Activated CD8-positive, alpha-beta T cell treated with anti-CD3 and anti-CD28 coated beads, Interleukin-2, amount 10 ng/mL, durations not matched to agents 7 days and 5 days (primary cell): Measurements from ENCODE around the gene ARHGAP11A. TPM values are rescaled to one million over a fixed set of nuclear protein-coding genes. Genes with fewer than 3 reads are reported as not detected.

Experiments
- ATAC-seq: fragments of 150-1000 bp; cut with Tn5 transposase; one replicate; pipeline ENCODE4 v1.10.0; 2021; ENCODE audit warnings: moderate library complexity
- CTCF ChIA-PET: fragments of 350-600 bp; sonication (Branson Sonifier 250); formaldehyde crosslinking; loops from one replicate; lab custom pipeline; 2021; ENCODE audit warnings: antibody characterized with exemption; lab: Charles Lee
- POLR2A ChIA-PET: fragments of 350-600 bp; sonication (Branson Sonifier 250); formaldehyde crosslinking; loops from one replicate; lab custom pipeline; 2021; ENCODE audit warnings: antibody characterized with exemption; lab: Charles Lee
- DNase-seq: peaks from one replicate; pipeline ENCODE4 v3.0.0-alpha.2; 2020
- H3K27ac Mint-ChIP-seq: one replicate; pipeline ENCODE4 v1.8.0; 2021; ENCODE audit warnings: mild to moderate bottlenecking, mixed read lengths
- H3K27me3 Mint-ChIP-seq: one replicate; pipeline ENCODE4 v1.8.0; 2021; ENCODE audit warnings: low read depth, mixed read lengths
- H3K36me3 Mint-ChIP-seq: one replicate; pipeline ENCODE4 v1.8.0; 2021; ENCODE audit warnings: low read depth, mixed read lengths
- H3K4me1 Mint-ChIP-seq: one replicate; pipeline ENCODE4 v1.8.0; 2021; ENCODE audit warnings: low read depth, mixed read lengths
- H3K4me3 Mint-ChIP-seq: one replicate; pipeline ENCODE4 v1.8.0; 2021; ENCODE audit warnings: mild to moderate bottlenecking, mixed read lengths
- H3K9me3 Mint-ChIP-seq: one replicate; pipeline ENCODE4 v1.8.0; 2022; ENCODE audit warnings: mixed read lengths; ENCODE audit not compliant: insufficient read depth
- total RNA-seq, 2 experiments: library from RNA; stranded (reverse); gene quantifications; one replicate each; pipeline ENCODE4 v1.2.3, GENCODE V29; 2021

Gene ARHGAP11A
- total RNA-seq, 2 experiments from 2014 or later = 155 to 158 TPM

DNA sequence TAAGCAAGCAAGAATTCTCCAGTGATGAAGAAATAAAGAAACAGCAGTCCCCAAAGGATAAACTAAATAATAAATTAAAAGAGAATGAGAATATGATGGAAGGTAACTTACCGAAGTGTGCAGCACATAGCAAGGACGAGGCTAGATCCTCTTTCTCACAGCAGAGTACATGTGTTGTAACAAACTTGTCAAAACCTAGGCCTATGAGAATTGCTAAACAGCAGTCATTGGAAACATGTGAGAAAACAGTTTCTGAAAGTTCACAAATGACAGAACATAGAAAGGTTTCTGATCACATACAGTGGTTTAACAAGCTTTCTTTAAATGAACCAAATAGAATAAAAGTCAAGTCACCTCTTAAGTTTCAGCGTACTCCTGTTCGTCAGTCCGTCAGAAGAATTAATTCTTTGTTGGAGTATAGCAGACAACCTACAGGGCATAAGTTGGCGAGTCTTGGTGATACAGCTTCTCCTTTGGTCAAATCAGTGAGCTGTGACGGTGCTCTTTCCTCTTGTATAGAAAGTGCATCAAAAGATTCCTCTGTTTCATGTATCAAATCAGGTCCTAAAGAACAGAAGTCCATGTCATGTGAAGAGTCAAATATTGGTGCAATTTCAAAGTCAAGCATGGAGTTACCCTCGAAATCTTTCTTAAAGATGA, 21.7 kb downstream of the ARHGAP11A start:
- ATAC-seq = no peak
- ChIA-PET CTCF (interaction anchor here (1.7 kb wide), 1 partner anchor 14 kb away, joined by 4 read pairs; no protein-coding TSS in a partner anchor), POLR2A (no interaction called here)
- DNase-seq = no peak
- Mint-ChIP-seq H3K27me3 (no peaks in the 10 kb centered on the region), H3K4me3 (no peak overlapping the region), H3K9me3 (no peaks in the 10 kb centered on the region), H3K36me3 (peaks cover 67% of the 10 kb centered on the region), H3K27ac (no peak overlapping the region), H3K4me1 (no peaks in the 10 kb centered on the region)

DNA sequence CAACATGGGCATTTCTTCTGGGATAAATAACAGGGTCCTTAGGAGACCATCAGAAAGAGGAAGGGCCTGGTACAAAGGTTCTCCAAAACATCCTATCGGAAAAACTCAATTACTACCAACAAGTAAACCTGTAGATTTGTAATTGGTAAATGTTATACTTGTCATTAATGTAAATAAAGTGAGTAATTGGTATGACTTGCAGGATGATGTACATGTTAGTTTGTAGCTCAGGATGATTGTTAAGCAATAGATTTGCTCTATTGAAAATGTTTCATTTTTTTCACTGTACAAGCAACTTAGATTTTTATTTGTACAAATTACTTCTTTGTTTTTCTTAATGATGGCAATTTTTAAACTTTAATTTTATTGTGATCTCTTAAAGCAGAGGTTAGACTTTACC, 22.4 kb downstream of the ARHGAP11A start:
- no peak for ATAC-seq
- H3K9me3 Mint-ChIP-seq = no peaks in the 10 kb centered on the region
- H3K27ac Mint-ChIP-seq = no peak overlapping the region
- no peak for DNase-seq
- H3K4me1 Mint-ChIP-seq = no peaks in the 10 kb centered on the region
- ChIA-PET POLR2A (interaction anchor here (0.7 kb wide), 1 partner anchor 15 kb away, joined by 3 read pairs; no protein-coding TSS in a partner anchor), CTCF (interaction anchor here (1.7 kb wide), 1 partner anchor 13 kb away, joined by 4 read pairs; no protein-coding TSS in a partner anchor)
- peaks cover 68% of the 10 kb centered on the region for H3K36me3 Mint-ChIP-seq
- H3K4me3 Mint-ChIP-seq = no peak overlapping the region
- H3K27me3 Mint-ChIP-seq = no peaks in the 10 kb centered on the region

DNA sequence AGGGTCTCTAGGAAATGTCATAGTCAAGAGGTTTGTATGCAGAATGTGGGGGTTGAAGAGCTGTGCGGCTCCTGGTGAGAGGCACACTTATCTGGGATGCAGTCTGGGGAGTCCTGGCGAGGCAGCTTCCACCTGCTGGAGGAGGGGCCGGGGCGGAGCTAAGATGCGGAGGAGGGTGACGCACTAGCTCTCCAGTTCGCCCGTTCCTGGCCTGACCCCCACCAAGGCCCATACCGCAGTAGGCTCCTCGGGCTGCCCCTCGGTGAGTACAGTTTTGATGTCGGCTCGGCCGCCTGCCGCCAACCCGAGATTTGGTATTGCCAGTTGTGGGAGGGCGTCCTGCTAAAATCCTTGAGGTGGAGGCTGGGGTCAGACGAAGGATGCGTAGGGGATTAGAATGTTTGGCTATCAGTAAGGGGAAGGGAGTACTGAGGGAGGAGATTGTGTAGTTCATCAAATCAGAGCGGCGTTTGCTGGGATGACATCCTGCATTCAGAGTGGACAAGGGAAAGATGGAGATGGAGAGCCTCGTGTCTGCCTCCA, 26.3 kb downstream of the ARHGAP11A start, which contains the start of gene SCG5:
Gene SCG5, plus strand, starts transcription at position 194 of the 543 bp plus-strand sequence. CDS start 1,883 bp downstream, outside the sequence.
- DNase-seq = no peak
- Mint-ChIP-seq H3K9me3 (no peaks in the 10 kb centered on the region), H3K36me3 (peaks cover 55% of the 10 kb centered on the region), H3K4me3 (no peak within 1 kb of the TSS), H3K4me1 (no peaks in the 10 kb centered on the region), H3K27ac (no peak within 1 kb of the TSS), H3K27me3 (no peaks in the 10 kb centered on the region)
- no peak for ATAC-seq
- CTCF ChIA-PET = no interaction called here
- POLR2A ChIA-PET = no interaction called here

DNA sequence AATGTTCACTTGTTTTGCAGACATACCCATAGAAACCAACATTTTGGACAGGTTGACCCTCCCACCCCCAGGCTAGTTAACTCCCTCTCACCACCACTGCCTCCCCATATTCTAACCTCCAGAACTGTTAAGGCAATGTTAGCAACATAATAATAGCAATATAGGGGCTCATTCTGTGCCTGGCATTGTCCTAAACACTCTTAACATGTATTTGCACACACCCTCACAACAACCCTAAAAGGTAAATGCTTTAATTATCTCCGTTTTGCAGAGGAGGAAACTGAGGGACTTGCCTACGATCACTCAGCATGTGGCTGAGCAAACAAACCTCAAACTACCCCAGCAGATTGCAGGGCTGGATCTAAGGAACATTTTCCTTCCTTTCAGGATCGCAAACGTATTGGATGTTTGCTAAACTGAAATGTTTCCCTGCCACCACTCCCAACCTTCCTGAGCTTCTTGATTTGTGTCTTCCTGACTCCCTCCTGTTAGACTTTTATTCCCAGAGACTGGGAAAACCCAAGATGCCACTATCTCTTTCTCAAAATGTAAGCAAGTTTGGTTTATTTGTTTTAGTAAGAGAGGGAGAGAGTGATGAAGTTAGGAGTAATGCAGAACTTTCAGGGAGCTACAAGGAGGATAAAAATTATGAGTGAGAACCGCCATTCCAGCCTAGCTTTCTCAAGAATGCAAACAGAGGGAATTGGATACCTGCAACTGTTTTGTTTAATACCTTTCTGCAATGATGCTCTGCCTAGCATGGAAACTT, 27.5 kb downstream of the ARHGAP11A start:
- H3K27ac Mint-ChIP-seq = peak overlapping the region; percentile 1
- H3K9me3 Mint-ChIP-seq = no peaks in the 10 kb centered on the region
- ChIA-PET CTCF (interaction anchor here (1.5 kb wide), 1 partner anchor 8 kb away, joined by 6 read pairs; no protein-coding TSS in a partner anchor), POLR2A (no interaction called here)
- H3K27me3 Mint-ChIP-seq = no peaks in the 10 kb centered on the region
- no peaks in the 10 kb centered on the region for H3K4me1 Mint-ChIP-seq
- no peak overlapping the region for H3K4me3 Mint-ChIP-seq
- no peak for ATAC-seq
- peaks cover 48% of the 10 kb centered on the region for H3K36me3 Mint-ChIP-seq
- no peak for DNase-seq

DNA sequence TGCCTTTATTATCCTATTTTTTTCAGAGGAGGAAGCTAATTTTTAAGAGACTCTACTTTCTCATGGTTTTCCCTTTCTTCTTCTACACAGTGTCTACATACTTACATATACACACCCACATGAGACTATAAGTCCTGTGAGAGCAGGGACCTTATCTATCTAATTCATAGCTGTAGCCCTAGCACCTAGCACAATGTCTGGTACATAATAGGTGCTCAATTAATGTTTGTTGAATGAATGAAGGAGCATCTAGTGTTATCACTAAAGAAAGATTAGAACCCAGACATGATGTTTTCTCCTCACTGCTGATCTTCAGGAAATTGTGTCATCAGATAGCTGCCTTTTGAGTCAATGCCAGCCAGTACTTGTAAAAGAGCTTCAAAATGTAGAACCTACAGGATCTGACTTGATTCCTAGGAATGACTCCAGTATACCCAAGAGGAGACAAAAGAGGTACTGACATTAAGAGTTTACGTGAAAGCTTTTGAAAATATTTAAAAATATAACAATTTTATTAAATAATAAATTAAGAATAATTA, 28.7 kb downstream of the ARHGAP11A start:
- DNase-seq (no peak), ATAC-seq (no peak)
- Mint-ChIP-seq H3K36me3 (peaks cover 52% of the 10 kb centered on the region), H3K27ac (no peak overlapping the region), H3K4me3 (no peak overlapping the region), H3K9me3 (no peaks in the 10 kb centered on the region), H3K4me1 (no peaks in the 10 kb centered on the region), H3K27me3 (no peaks in the 10 kb centered on the region)
- POLR2A ChIA-PET = no interaction called here
- CTCF ChIA-PET = interaction anchor here (0.7 to 1.7 kb wide), 3 partner anchors 14 to 31 kb away, joined by 3 to 7 read pairs (median 3); no protein-coding TSS in a partner anchor

DNA sequence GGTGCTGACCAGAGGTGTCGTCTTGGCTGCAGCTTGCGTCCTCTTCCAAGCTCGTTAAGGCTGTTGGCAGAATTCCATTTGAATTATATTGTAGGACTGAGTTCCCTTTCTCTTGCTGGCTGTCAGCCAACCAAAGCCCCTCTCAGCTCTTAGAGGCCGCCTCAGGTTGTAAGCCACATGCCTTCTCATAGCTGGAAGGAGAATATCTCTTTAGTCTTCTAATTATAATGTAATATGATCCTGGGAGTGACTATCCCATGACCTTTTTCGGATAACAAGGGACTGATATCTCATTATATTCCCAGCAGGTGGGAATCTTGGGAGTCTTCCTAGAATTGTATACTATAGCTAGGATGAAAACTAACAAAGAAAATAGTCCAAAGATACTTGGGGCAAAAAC, 31.0 kb downstream of the ARHGAP11A start:
- Mint-ChIP-seq H3K4me1 (no peaks in the 10 kb centered on the region), H3K4me3 (no peak overlapping the region), H3K36me3 (peaks cover 44% of the 10 kb centered on the region), H3K27ac (no peak overlapping the region), H3K27me3 (no peaks in the 10 kb centered on the region), H3K9me3 (no peaks in the 10 kb centered on the region)
- DNase-seq (no peak), ATAC-seq (no peak)
- POLR2A ChIA-PET = no interaction called here
- CTCF ChIA-PET = no interaction called here

DNA sequence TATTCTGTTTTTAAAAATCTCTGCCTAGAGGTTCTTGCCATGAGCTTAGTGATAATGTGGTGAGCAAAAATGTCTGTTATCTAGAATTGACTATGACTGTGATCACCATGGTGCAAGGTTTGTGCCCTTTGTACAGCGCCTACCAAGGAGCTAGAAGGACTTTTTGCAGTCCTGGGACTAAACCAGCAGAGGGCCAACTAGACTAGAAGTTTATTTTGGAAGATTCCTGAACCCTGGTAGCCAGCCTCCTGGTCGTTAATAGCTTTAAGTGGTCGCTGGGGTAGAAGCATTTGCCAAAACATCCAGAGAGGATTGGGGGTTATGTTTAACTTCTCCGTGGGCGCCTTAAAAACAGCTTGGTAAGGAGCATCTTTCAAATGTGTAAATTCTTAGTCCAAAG, 34.0 kb downstream of the ARHGAP11A start:
- ATAC-seq (no peak), DNase-seq (no peak)
- ChIA-PET POLR2A (no interaction called here), CTCF (interaction anchor here (0.9 to 3.5 kb wide), 5 partner anchors 9 to 16 kb away, joined by 3 to 32 read pairs (median 7); no protein-coding TSS in a partner anchor)
- no peaks in the 10 kb centered on the region for H3K9me3 Mint-ChIP-seq
- peaks cover 51% of the 10 kb centered on the region for H3K36me3 Mint-ChIP-seq
- H3K4me3 Mint-ChIP-seq = no peak overlapping the region
- H3K27ac Mint-ChIP-seq = no peak overlapping the region
- H3K4me1 Mint-ChIP-seq = no peaks in the 10 kb centered on the region
- H3K27me3 Mint-ChIP-seq = no peaks in the 10 kb centered on the region

DNA sequence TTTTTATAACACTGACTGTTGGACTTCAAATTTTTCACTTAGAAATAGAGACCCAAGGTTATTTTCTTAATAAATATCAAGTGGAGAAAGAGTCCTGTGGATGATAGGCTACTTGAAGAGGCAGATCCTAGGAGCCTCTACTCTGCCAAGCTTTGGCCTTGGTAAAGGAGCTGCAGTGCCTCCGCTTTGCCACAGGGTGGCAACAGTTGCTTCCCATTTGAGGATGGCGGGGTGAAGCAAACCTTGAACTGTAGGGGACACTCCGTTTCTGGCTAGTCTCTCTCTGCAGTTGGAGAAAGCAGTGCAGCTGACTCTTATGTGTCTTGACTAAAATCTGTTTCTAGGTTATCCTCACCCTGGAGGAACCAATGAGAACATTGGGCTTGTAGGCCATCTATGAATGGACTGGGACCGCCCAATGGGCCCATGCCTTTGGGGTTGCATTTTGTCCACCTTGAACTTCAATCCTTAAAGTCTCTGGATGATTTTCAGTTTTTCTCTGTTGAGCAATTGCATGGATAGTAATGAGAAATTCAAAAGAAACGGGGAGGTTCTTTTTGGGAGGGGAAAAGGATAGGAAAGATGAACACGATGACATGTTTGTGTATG, 36.0 kb downstream of the ARHGAP11A start:
- H3K27ac Mint-ChIP-seq = no peak overlapping the region
- CTCF ChIA-PET = interaction anchor here (0.9 to 3.5 kb wide), 8 partner anchors 8 to 143 kb away, joined by 3 to 32 read pairs (median 4); no protein-coding TSS in a partner anchor
- peaks cover 6% of the 10 kb centered on the region for H3K4me1 Mint-ChIP-seq
- DNase-seq (peak; percentile 67), ATAC-seq (peak; percentile 82)
- H3K4me3 Mint-ChIP-seq = no peak overlapping the region
- no peaks in the 10 kb centered on the region for H3K9me3 Mint-ChIP-seq
- POLR2A ChIA-PET = no interaction called here
- no peaks in the 10 kb centered on the region for H3K27me3 Mint-ChIP-seq
- H3K36me3 Mint-ChIP-seq = peaks cover 51% of the 10 kb centered on the region

DNA sequence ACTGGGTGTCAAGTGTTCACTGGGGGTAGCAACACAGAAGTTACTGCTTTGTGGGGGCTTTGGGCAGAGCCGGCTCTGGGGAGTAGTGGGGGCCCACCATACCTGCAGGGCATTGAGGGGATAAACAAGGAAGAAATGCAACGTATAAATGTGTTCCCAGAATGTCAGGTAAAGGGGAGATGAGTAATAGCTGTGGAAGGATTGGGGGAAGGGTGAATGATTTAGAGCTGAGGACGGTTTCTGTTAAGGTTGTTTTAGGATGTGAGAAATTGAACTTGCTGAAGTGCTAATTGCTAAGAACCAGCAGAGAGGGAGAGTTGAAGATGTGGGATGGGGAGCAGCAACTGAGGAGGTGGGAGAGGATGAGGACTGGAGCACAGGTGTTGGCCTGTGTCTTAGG, 36.9 kb downstream of the ARHGAP11A start:
- CTCF ChIA-PET = interaction anchor here (0.7 to 0.9 kb wide), 2 partner anchors 9 to 10 kb away, joined by 3 to 4 read pairs; no protein-coding TSS in a partner anchor
- peaks cover 55% of the 10 kb centered on the region for H3K36me3 Mint-ChIP-seq
- H3K4me1 Mint-ChIP-seq = peaks cover 12% of the 10 kb centered on the region
- ATAC-seq (no peak), DNase-seq (no peak)
- no peaks in the 10 kb centered on the region for H3K27me3 Mint-ChIP-seq
- no peak overlapping the region for H3K27ac Mint-ChIP-seq
- H3K4me3 Mint-ChIP-seq = no peak overlapping the region
- no peaks in the 10 kb centered on the region for H3K9me3 Mint-ChIP-seq
- POLR2A ChIA-PET = interaction anchor here (0.6 kb wide), 1 partner anchor 14 kb away, joined by 3 read pairs; no protein-coding TSS in a partner anchor

DNA sequence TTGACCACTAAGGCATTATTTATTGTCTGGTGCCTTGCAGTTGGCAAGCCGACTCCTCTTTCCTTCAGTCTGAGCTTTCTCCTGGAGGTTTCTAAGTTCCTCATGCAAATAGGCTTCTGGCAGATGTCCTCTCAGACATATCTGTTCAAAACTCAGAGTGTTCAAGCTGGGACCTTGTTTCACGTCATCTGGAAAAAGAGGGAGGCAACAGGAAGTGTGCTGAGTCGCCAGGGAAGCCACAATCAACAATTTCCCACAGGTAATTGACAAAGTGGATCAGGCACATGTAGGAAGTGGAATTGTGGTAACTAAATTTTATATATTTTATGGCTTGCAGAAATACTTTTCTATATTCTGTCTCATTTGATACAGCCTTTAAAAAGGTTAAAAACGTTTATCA, 40.8 kb downstream of the ARHGAP11A start:
- ChIA-PET POLR2A (no interaction called here), CTCF (interaction anchor here (1.5 kb wide), 1 partner anchor 9 kb away, joined by 5 read pairs; no protein-coding TSS in a partner anchor)
- peaks cover 15% of the 10 kb centered on the region for H3K4me1 Mint-ChIP-seq
- ATAC-seq (no peak), DNase-seq (no peak)
- H3K4me3 Mint-ChIP-seq = no peak overlapping the region
- no peak overlapping the region for H3K27ac Mint-ChIP-seq
- peaks cover 40% of the 10 kb centered on the region for H3K36me3 Mint-ChIP-seq
- H3K27me3 Mint-ChIP-seq = no peaks in the 10 kb centered on the region
- H3K9me3 Mint-ChIP-seq = no peaks in the 10 kb centered on the region

DNA sequence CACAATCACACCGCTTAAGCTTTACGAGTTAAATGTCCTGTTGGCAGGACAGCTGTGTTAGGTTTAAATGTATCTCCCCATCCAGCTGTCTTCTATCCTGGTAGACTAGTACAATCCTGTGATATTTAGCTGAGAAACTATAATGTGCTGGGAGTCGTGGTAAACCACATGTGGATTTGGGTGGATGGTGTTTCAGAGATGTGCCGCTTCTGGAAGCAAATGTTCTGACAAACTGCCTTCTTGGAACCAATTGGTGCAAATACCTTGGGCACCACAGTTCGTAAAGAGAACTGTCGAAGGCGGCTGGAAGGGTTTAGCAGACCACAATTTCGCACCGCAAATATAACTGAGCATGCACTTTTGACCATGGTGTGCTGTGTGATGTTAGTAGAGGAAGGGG, 41.2 kb downstream of the ARHGAP11A start:
- Mint-ChIP-seq H3K27me3 (no peaks in the 10 kb centered on the region), H3K4me1 (peaks cover 15% of the 10 kb centered on the region), H3K9me3 (no peaks in the 10 kb centered on the region), H3K4me3 (no peak overlapping the region), H3K36me3 (peaks cover 36% of the 10 kb centered on the region), H3K27ac (no peak overlapping the region)
- DNase-seq = no peak
- POLR2A ChIA-PET = no interaction called here
- ATAC-seq = no peak
- CTCF ChIA-PET = interaction anchor here (1.5 kb wide), 1 partner anchor 8 kb away, joined by 5 read pairs; no protein-coding TSS in a partner anchor
